HFFc6 (cell line): ENCODE data around the gene ATP8A2. TPM values are rescaled to one million over a fixed set of nuclear protein-coding genes. Genes with fewer than 3 reads are reported as not detected.

Experiments used
- DNase-seq: peaks from one replicate; pipeline ENCODE4 v3.0.0-alpha.2; 2018
- H3K27ac Mint-ChIP-seq: 2 replicates; pipeline ENCODE4 v1.8.0; 2020; ENCODE audit warnings: mild to moderate bottlenecking, mixed read lengths
- H3K27me3 Mint-ChIP-seq: 2 replicates; pipeline ENCODE4 v1.8.0; 2021; ENCODE audit warnings: mild to moderate bottlenecking, moderate library complexity, mixed read lengths; ENCODE audit not compliant: insufficient read depth
- H3K36me3 Mint-ChIP-seq: 2 replicates; pipeline ENCODE4 v1.8.0; 2021; ENCODE audit warnings: low read depth, mixed read lengths
- H3K4me1 Mint-ChIP-seq: 2 replicates; pipeline ENCODE4 v1.8.0; 2020; ENCODE audit warnings: low read depth, mixed read lengths
- H3K4me3 Mint-ChIP-seq: 2 replicates; pipeline ENCODE4 v1.8.0; 2020; ENCODE audit warnings: mild to moderate bottlenecking, moderate library complexity, mixed read lengths
- H3K9me3 Mint-ChIP-seq: 2 replicates; pipeline ENCODE4 v1.8.0; 2020; ENCODE audit warnings: mild to moderate bottlenecking, mixed read lengths
- CTCF ChIP-seq: fragments of 200-600 bp; sonication (generic); IDR thresholded peaks from 2 replicates; pipeline ENCODE4 v1.5.0; 2021; ENCODE audit warnings: antibody characterized with exemption, mild to moderate bottlenecking
- total RNA-seq, 6 experiments: library from RNA; stranded (reverse); fragmentation: NEBNext Ultra II Directional; extraction: Animal tissue kit (Norgen Biotek cat#: 25700); gene quantifications; 2 replicates in 1 of 6; 3 replicates in 5 of 6; pipeline ENCODE4 v1.2.3, GENCODE V29; 2021

The ATP8A2 gene
- total RNA-seq, 6 experiments from 2014 or later: 0.02 TPM; not detected in 5

GRCh38 chr13:25674371-25674770 is 302.6 kb downstream of the ATP8A2 start:
- H3K4me3 Mint-ChIP-seq: no peak overlapping the region
- no peak for TF ChIP-seq CTCF
- H3K27me3 Mint-ChIP-seq: no peaks in the 10 kb centered on the region
- H3K9me3 Mint-ChIP-seq: peaks cover 50% of the 10 kb centered on the region
- H3K4me1 Mint-ChIP-seq: no peaks in the 10 kb centered on the region
- no peak overlapping the region for H3K27ac Mint-ChIP-seq
- no peaks in the 10 kb centered on the region; the same call in 1 of the 2 replicates for H3K36me3 Mint-ChIP-seq
- no peak for DNase-seq

DNA sequence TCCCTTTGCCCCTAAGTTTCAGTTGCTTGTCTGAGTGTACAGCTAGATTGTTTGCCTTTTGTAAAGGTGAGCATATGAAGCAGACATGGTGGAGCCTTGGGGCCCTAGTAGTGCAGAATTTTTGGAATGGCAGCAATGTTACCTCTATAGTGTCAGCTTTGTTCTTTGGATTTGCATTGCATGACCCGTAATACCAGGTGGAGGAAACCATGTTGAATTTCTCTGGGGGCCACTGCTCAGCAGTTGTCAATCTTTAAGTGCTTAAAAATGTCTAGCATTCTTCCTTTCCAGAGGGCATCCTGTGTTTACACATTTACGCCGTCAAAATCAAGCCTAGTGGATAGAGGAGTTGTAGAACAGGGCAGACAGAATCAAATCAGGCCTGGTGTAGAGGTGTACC is 303.3 kb downstream of the ATP8A2 start:
- H3K27me3 Mint-ChIP-seq: no peaks in the 10 kb centered on the region
- no peaks in the 10 kb centered on the region for H3K4me1 Mint-ChIP-seq
- no peak for TF ChIP-seq CTCF
- no peak overlapping the region for H3K27ac Mint-ChIP-seq
- H3K4me3 Mint-ChIP-seq: no peak overlapping the region
- H3K9me3 Mint-ChIP-seq: peaks cover 50% of the 10 kb centered on the region
- no peak for DNase-seq
- H3K36me3 Mint-ChIP-seq: no peaks in the 10 kb centered on the region

- no peak overlapping the region for H3K4me3 Mint-ChIP-seq
- H3K36me3 Mint-ChIP-seq: peaks cover 6% of the 10 kb centered on the region; the same call in 1 of the 2 replicates
- peaks cover 57% of the 10 kb centered on the region for H3K9me3 Mint-ChIP-seq
- H3K27ac Mint-ChIP-seq: no peak overlapping the region
- DNase-seq: no peak
- no peaks in the 10 kb centered on the region for H3K4me1 Mint-ChIP-seq
- H3K27me3 Mint-ChIP-seq: no peaks in the 10 kb centered on the region
- TF ChIP-seq CTCF: no peak
Measured at GRCh38 chr13:25677956-25678355, 306.2 kb downstream of the ATP8A2 start.

- DNase-seq: no peak
- H3K27ac Mint-ChIP-seq: no peak overlapping the region
- TF ChIP-seq CTCF: no peak
- no peaks in the 10 kb centered on the region for H3K27me3 Mint-ChIP-seq
- H3K4me3 Mint-ChIP-seq: no peak overlapping the region
- H3K36me3 Mint-ChIP-seq: peaks cover 6% of the 10 kb centered on the region; the same call in 1 of the 2 replicates
- no peaks in the 10 kb centered on the region for H3K4me1 Mint-ChIP-seq
- H3K9me3 Mint-ChIP-seq: peaks cover 61% of the 10 kb centered on the region
Measured at GRCh38 chr13:25678398-25678797, 306.6 kb downstream of the ATP8A2 start.

DNA sequence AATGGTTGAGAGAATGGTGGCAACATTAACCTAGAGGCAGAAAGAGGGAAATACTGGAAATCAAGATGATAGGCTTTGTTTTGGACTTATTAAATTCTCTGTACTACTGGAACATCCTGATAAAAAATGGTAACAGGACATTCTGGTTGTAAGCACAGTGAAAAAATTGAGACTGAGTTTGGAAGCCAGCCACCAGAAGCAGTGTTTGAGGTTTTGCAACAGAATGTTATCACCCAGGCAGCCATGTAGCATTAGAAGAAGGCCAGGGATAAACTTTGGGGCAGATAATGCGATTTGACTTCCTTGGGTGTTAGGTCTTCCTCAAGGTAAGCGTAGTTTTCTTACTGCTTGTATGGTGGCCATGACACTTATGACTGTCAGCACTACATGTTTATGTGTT is 307.4 kb downstream of the ATP8A2 start:
- no peaks in the 10 kb centered on the region for H3K27me3 Mint-ChIP-seq
- peaks cover 6% of the 10 kb centered on the region; the same call in 1 of the 2 replicates for H3K36me3 Mint-ChIP-seq
- H3K9me3 Mint-ChIP-seq: peaks cover 69% of the 10 kb centered on the region
- no peak overlapping the region for H3K4me3 Mint-ChIP-seq
- no peak for DNase-seq
- no peak for TF ChIP-seq CTCF
- no peaks in the 10 kb centered on the region for H3K4me1 Mint-ChIP-seq
- H3K27ac Mint-ChIP-seq: no peak overlapping the region

DNA sequence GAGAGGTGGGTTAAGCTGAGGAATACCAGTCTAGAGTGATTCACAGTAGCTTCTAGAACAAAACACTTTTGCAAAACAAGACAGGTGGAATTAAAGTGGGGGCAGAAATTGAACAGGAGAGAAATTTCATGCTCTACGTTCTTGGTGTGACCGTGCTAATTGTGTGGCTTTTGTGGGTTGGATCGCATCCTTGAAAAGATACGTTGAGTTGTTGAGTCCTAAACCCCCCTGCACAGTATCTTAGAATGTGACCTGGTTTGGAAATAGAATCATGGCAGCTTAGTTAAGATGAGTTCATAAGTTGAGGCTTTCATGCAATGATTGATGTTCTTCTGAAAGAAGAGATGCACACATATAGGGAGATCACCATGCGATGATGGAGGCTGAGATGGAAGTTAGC is 308.2 kb downstream of the ATP8A2 start:
- Mint-ChIP-seq H3K27me3 (no peaks in the 10 kb centered on the region), H3K4me3 (no peak overlapping the region), H3K9me3 (peaks cover 76% of the 10 kb centered on the region), H3K27ac (no peak overlapping the region), H3K36me3 (peaks cover 6% of the 10 kb centered on the region; the same call in 1 of the 2 replicates), H3K4me1 (no peaks in the 10 kb centered on the region)
- DNase-seq: no peak
- TF ChIP-seq CTCF: no peak
